Esophagus squamous epithelium (tissue), 5 donors: Measurements from ENCODE around the gene LDLRAD3. TPM values are rescaled to one million over a fixed set of nuclear protein-coding genes. Genes with fewer than 3 reads are reported as not detected.
"Not testable (repeated sequence)": the region's sequence is repeated elsewhere in the genome, so short reads cannot be mapped to it uniquely, and the experiment has no call there.

Experiments
- DNase-seq: peaks from one replicate; lab custom pipeline; 2025; lab: John Stamatoyannopoulos, UW
- H3K27ac ChIP-seq, 4 donors: fragments of 200-600 bp; sonication (generic); one replicate each; pipeline ENCODE4 v1.5.1; 2016 to 2019; ENCODE audit warnings: mild to moderate bottlenecking in 1 of 4
- H3K27me3 ChIP-seq, 4 donors: fragments of 200-600 bp; sonication (generic); 1 replicate in 3 of 4; 2 replicates in 1 of 4; pipeline versions ENCODE4 v1.5.1 to v1.6.0; 2017 to 2021; ENCODE audit warnings: antibody characterized with exemption in 1 of 4
- H3K36me3 ChIP-seq, 3 donors: fragments of 200-600 bp; sonication (generic); one replicate each; pipeline ENCODE4 v1.5.1; 2016 to 2019
- H3K4me1 ChIP-seq, 3 donors: fragments of 200-600 bp; sonication (generic); one replicate each; pipeline ENCODE4 v1.5.1; 2017 to 2019
- H3K4me3 ChIP-seq, 4 donors: fragments of 200-600 bp; sonication (generic); 1 replicate in 3 of 4; 2 replicates in 1 of 4; pipeline ENCODE4 v1.5.1; 2016 to 2019; ENCODE audit warnings: mild to moderate bottlenecking in 2 of 4, moderate library complexity in 1 of 4
- H3K9me3 ChIP-seq, 3 donors: fragments of 200-600 bp; sonication (generic); one replicate each; pipeline ENCODE4 v1.5.1; 2016 to 2019
- POLR2A ChIP-seq, 4 donors: fragments of 450-650 bp; IDR thresholded peaks; one replicate each; pipeline ENCODE4 v1.6.1; 2017; ENCODE audit warnings: antibody characterized with exemption in 4 of 4, mild to moderate bottlenecking in 4 of 4, moderate library complexity in 3 of 4
- WGBS, 2 donors: methylation state at CpG; one replicate each; pipeline ENCODE4 v1.1.5; 2018; 5-methylcytosine and 5-hydroxymethylcytosine counted together
- intact Hi-C: fragments of 100-400 bp; cut with DNase I; formaldehyde crosslinking; loops from one replicate; pipeline ENCODE4 v1.15.0; 2022
- total RNA-seq, 4 donors: library from RNA; depleted of rRNA; stranded (reverse); fragments of >200 nt; gene quantifications; one replicate each; pipeline ENCODE4 v1.1.0, GENCODE V29; 2016
- TF ChIP-seq, protein P1 (sequence below), 6 experiments: fragments of 450-650 bp in 4 of 6; fragments of 200-600 bp in 2 of 6; sonication (generic) in 2 of 6; IDR thresholded peaks; one replicate each; pipeline ENCODE4 v1.5.1; 2016 to 2019; ENCODE audit warnings: antibody characterized with exemption in 6 of 6, mild to moderate bottlenecking in 4 of 6, moderate library complexity in 4 of 6
- donor health status: DM: yes; HTN: yes; CAD: no.

Gene LDLRAD3
- total RNA-seq, 4 donors from 2014 or later: 5.0 to 16.8 (median 8.2) TPM

DNA sequence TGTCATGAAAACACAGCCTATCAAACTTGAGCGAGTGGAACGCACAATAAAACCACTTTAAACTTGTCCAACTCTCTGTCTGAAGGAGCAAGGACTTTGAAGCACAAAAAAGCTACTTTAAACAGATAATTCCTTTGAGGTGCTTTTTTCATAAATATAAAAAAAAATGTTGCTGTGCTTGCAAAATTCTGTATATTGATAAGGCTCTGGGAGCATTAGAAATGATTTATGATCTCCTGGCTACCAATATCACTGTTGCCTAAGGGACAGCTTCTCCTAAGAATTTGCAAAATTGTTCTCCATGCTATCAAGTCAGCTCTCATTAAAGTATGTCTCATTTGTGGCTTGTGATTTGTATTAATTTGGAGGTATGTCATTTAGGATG, 37.6 kb upstream of the LDLRAD3 start:
- WGBS, 2 donors: 71 to 94% methylated on average over 2 of the region's 2 CpGs
- intact Hi-C loops: no loop called here
- Histone ChIP-seq H3K4me3 (no peak overlapping the region), H3K27ac (peak overlapping the region in 2 of 4 donors; percentile 51 to 59), H3K27me3 (no peaks in the 10 kb centered on the region), H3K4me1 (peaks cover 5 to 37% (median 17%) of the 10 kb centered on the region in 3 donors), H3K9me3 (peaks cover 0 to 11% (median 4%) of the 10 kb centered on the region in 3 donors), H3K36me3 (no peaks in the 10 kb centered on the region)
- no peak for TF ChIP-seq POLR2A (IDR thresholded peaks at IDR 0.05)
- TF ChIP-seq, protein P1, sequence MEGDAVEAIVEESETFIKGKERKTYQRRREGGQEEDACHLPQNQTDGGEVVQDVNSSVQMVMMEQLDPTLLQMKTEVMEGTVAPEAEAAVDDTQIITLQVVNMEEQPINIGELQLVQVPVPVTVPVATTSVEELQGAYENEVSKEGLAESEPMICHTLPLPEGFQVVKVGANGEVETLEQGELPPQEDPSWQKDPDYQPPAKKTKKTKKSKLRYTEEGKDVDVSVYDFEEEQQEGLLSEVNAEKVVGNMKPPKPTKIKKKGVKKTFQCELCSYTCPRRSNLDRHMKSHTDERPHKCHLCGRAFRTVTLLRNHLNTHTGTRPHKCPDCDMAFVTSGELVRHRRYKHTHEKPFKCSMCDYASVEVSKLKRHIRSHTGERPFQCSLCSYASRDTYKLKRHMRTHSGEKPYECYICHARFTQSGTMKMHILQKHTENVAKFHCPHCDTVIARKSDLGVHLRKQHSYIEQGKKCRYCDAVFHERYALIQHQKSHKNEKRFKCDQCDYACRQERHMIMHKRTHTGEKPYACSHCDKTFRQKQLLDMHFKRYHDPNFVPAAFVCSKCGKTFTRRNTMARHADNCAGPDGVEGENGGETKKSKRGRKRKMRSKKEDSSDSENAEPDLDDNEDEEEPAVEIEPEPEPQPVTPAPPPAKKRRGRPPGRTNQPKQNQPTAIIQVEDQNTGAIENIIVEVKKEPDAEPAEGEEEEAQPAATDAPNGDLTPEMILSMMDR (IDR thresholded peaks at IDR 0.05): no peak
- DNase-seq: no peak

DNA sequence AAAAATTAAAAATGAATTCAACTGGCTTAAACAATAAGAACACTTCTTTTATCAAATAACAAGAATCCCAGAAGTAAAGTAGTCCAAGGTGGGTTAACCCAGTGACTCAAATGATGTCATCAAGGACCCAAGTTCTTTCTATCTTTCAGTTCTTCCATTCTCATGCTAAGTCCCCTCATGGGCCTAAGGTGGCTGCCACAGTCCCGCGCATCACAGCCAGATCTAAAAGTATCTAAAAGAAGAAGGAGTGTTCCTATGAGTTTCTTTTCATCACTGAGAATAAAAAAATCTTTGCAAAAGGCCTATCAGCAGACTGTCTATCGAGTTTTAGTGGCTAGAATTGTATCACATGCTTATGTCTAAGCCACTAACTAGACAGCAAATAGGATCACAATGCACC, 37.2 kb upstream of the LDLRAD3 start:
- no peak for TF ChIP-seq POLR2A (IDR thresholded peaks at IDR 0.05)
- TF ChIP-seq, protein P1 (IDR thresholded peaks at IDR 0.05): no peak
- no peak for DNase-seq
- H3K4me3 ChIP-seq: no peak overlapping the region
- H3K36me3 ChIP-seq: no peaks in the 10 kb centered on the region
- peaks cover 5 to 37% (median 17%) of the 10 kb centered on the region in 3 donors for H3K4me1 ChIP-seq
- 66 to 81% methylated on average over 3 of the region's 3 CpGs for WGBS, 2 donors
- intact Hi-C loops: no loop called here
- no peak overlapping the region for H3K27ac ChIP-seq
- H3K27me3 ChIP-seq: no peaks in the 10 kb centered on the region
- H3K9me3 ChIP-seq: peaks cover 0 to 11% (median 4%) of the 10 kb centered on the region in 3 donors

DNA sequence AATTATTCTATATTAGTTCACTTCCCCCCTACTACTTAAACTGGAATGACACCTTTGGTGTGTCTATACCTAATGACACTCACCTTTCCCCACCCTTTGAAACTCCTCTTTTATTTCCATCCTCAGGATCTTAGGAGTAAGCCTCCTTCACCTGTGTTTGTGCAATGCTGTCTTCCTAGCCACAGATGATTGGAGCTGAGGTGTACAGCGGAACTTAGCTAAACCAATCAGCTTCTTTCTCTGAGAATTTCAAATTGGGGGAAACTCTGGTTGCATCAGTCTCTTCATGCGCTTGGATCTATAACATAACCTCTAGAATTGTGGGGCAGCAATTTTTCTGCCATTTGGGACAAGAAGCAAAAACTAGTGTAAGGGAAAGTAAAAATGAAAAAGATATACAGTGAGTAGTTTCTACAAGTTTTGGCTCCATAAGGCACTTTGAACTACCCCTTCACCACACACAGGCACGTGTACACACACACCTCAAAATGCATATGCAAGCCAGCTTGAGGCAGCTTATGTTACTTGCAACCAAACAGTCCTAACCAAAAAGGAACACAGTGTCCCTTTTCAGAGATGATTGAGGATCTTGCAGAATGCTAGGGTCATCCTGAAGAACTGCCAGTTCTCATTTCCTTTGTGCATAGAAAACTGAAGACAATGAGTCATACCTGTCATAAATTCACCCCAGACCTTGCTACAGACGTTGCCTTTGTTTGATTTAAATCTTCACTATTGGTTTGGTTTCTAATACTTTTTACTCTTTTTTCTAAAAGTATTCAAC, 36.0 kb upstream of the LDLRAD3 start:
- Histone ChIP-seq H3K27me3 (no peaks in the 10 kb centered on the region), H3K4me1 (peaks cover 5 to 37% (median 17%) of the 10 kb centered on the region in 3 donors), H3K4me3 (no peak overlapping the region), H3K27ac (peak overlapping the region; percentile 47 to 77 (median 70)), H3K36me3 (no peaks in the 10 kb centered on the region), H3K9me3 (peaks cover 0 to 6% (median 0%) of the 10 kb centered on the region in 3 donors)
- intact Hi-C loops: no loop called here
- TF ChIP-seq POLR2A (IDR thresholded peaks at IDR 0.05): no peak
- TF ChIP-seq, protein P1 (IDR thresholded peaks at IDR 0.05): no peak
- 36 to 44% methylated on average over 4 of the region's 4 CpGs for WGBS, 2 donors
- no peak for DNase-seq

DNA sequence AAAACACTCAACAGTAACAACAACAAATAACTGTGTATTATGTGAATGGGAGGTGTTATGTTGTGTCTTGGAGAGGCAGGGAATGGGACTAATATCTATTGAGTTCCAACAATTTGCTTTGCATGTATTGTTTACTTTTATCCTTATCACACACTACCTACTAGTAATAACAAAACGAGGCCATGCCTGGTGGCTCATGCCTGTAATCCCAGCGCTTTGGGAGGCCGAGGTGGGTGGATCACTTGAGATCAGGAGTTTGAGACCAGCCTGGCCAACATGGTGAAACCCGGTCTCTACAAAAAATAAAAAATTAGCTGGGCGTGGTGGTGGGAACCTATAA, 35.5 kb upstream of the LDLRAD3 start:
- 36 to 48% methylated on average over 5 of the region's 5 CpGs for WGBS, 2 donors
- H3K9me3 ChIP-seq, H3K36me3 ChIP-seq, intact Hi-C loops, H3K27me3 ChIP-seq, DNase-seq, H3K4me3 ChIP-seq: not testable (repeated sequence)
- H3K4me1 ChIP-seq: peaks cover 5 to 37% (median 17%) of the 10 kb centered on the region in 3 donors
- H3K27ac ChIP-seq: peak overlapping the region; percentile 47 to 77 (median 70)

DNA sequence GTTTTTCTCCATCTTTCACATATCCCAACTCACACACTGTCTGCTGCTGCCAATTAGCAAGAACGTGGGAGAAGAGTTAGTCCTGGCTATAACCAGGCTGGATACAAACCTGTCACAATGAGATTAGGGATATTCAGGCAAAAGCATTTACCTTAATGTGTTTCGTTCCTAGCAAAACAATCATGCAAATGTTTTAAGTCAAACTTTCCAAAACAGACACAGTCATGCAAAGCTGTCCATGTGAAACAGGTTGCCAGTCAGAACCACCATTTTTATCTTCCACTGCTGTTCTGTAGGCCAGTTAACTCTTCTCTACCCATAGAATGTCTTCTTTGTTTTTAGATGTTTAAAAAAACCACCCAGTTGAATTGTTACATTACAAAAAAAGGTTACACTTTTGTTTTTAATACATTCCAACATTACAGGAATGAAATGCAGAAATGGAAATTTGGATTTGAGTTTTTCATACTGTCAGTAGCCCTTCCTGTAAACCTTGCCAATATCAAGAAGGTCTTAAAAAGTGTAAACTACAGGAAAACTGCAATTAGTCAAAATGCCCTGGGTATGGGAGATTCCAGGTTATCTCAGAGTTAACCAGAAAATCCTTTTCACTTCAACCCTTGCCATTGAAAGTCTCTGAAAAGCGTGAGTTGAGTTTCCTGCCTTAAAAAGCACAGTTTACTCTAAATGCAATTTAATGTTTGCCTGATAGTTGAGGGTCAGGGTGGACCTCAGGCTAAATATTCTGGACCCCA, 34.2 kb upstream of the LDLRAD3 start:
- Histone ChIP-seq H3K4me3 (no peak overlapping the region), H3K27me3 (no peaks in the 10 kb centered on the region), H3K9me3 (no peaks in the 10 kb centered on the region), H3K27ac (no peak overlapping the region), H3K36me3 (no peaks in the 10 kb centered on the region), H3K4me1 (peaks cover 5 to 37% (median 17%) of the 10 kb centered on the region in 3 donors)
- 65 to 74% methylated on average over 3 of the region's 3 CpGs for WGBS, 2 donors
- TF ChIP-seq POLR2A (IDR thresholded peaks at IDR 0.05): no peak
- TF ChIP-seq, protein P1 (IDR thresholded peaks at IDR 0.05): no peak
- DNase-seq: no peak
- intact Hi-C loops: no loop called here
